Glutamatergic neuron (in vitro differentiated cells): ENCODE data around the gene HBA1. TPM values are rescaled to one million over a fixed set of nuclear protein-coding genes. Genes with fewer than 3 reads are reported as not detected.
A peak's percentile ranks its signal among the peaks of the same experiment; 100 is the strongest.
"Not testable (repeated sequence)": the region's sequence is repeated elsewhere in the genome, so short reads cannot be mapped to it uniquely, and the experiment has no call there.

Experiments
- DNase-seq: peaks from one replicate; pipeline ENCODE4 v3.0.0; 2022
- H3K27ac Mint-ChIP-seq: one replicate; pipeline ENCODE4 v1.8.0; 2020; ENCODE audit warnings: mild to moderate bottlenecking, mixed read lengths, inconsistent platforms; ENCODE audit not compliant: unreplicated experiment
- H3K27me3 Mint-ChIP-seq: one replicate; pipeline ENCODE4 v1.8.0; 2020; ENCODE audit warnings: mild to moderate bottlenecking, moderate library complexity, mixed read lengths, inconsistent platforms; ENCODE audit not compliant: unreplicated experiment
- H3K36me3 Mint-ChIP-seq: one replicate; pipeline ENCODE4 v1.8.0; 2020; ENCODE audit warnings: mild to moderate bottlenecking, mixed read lengths, inconsistent platforms; ENCODE audit not compliant: unreplicated experiment
- H3K4me1 Mint-ChIP-seq: one replicate; pipeline ENCODE4 v1.8.0; 2020; ENCODE audit warnings: mild to moderate bottlenecking, low read depth, mixed read lengths, inconsistent platforms; ENCODE audit not compliant: unreplicated experiment
- H3K4me3 Mint-ChIP-seq: one replicate; pipeline ENCODE4 v1.8.0; 2020; ENCODE audit warnings: mild to moderate bottlenecking, mixed read lengths, inconsistent platforms; ENCODE audit not compliant: unreplicated experiment
- H3K9me3 Mint-ChIP-seq: one replicate; pipeline ENCODE4 v1.8.0; 2020; ENCODE audit warnings: mild to moderate bottlenecking, moderate library complexity, mixed read lengths, inconsistent platforms; ENCODE audit not compliant: unreplicated experiment
- CTCF ChIP-seq: fragments of 200-600 bp; sonication (generic); IDR thresholded peaks from one replicate; pipeline ENCODE4 v1.5.0; 2021; ENCODE audit not compliant: partially characterized antibody, unreplicated experiment
- long read RNA-seq: library from polyadenylated mRNA; unstranded; transcript quantifications from one replicate; pipeline ENCODE4 v2.0.0, GENCODE V29; 2020; ENCODE audit not compliant: unreplicated experiment
- total RNA-seq: library from RNA; stranded (reverse); fragmentation: NEBNext Ultra II Directional; extraction: Animal tissue kit (Norgen Biotek cat#: 25700); gene quantifications from one replicate; pipeline ENCODE4 v1.2.1, GENCODE V29; 2021; ENCODE audit not compliant: unreplicated experiment

The HBA1 gene
- 1.5 TPM for total RNA-seq
- long read RNA-seq: 0 reads

GRCh38 chr16:176477-177382, at the start of gene HBA1:
HBA1 (plus strand) TSS chr16:176680; CDS start chr16:176717, 37 bp downstream.
- H3K27ac Mint-ChIP-seq, DNase-seq, H3K4me1 Mint-ChIP-seq, H3K36me3 Mint-ChIP-seq: not testable (repeated sequence)
- peak within 1 kb of the TSS; percentile 71 for H3K4me3 Mint-ChIP-seq
- H3K27me3 Mint-ChIP-seq: peaks cover 29% of the 10 kb centered on the region
- peaks cover 14% of the 10 kb centered on the region for H3K9me3 Mint-ChIP-seq

GRCh38 chr16:129075-129474, 47.4 kb upstream of the HBA1 start:
- Mint-ChIP-seq H3K9me3 (no peaks in the 10 kb centered on the region), H3K27ac (no peak overlapping the region), H3K27me3 (no peaks in the 10 kb centered on the region), H3K4me3 (no peak overlapping the region), H3K36me3 (no peaks in the 10 kb centered on the region), H3K4me1 (no peaks in the 10 kb centered on the region)
- DNase-seq: no peak
- TF ChIP-seq CTCF: no peak

GRCh38 chr16:130533-131173, 45.8 kb upstream of the HBA1 start:
- Mint-ChIP-seq H3K4me3 (no peak overlapping the region), H3K27me3 (no peaks in the 10 kb centered on the region), H3K36me3 (no peaks in the 10 kb centered on the region), H3K9me3 (no peaks in the 10 kb centered on the region), H3K27ac (no peak overlapping the region), H3K4me1 (no peaks in the 10 kb centered on the region)
- DNase-seq: no peak
- TF ChIP-seq CTCF: no peak

- no peaks in the 10 kb centered on the region for H3K27me3 Mint-ChIP-seq
- no peak overlapping the region for H3K4me3 Mint-ChIP-seq
- H3K36me3 Mint-ChIP-seq: no peaks in the 10 kb centered on the region
- H3K9me3 Mint-ChIP-seq: no peaks in the 10 kb centered on the region
- no peaks in the 10 kb centered on the region for H3K4me1 Mint-ChIP-seq
- H3K27ac Mint-ChIP-seq: no peak overlapping the region
- DNase-seq: no peak
- TF ChIP-seq CTCF: no peak
Measured at GRCh38 chr16:132120-132519, 44.4 kb upstream of the HBA1 start.

GRCh38 chr16:133716-134115, 42.8 kb upstream of the HBA1 start:
- no peak for TF ChIP-seq CTCF
- Mint-ChIP-seq H3K27ac (no peak overlapping the region), H3K4me1 (no peaks in the 10 kb centered on the region), H3K4me3 (no peak overlapping the region), H3K9me3 (peaks cover 1% of the 10 kb centered on the region), H3K36me3 (no peaks in the 10 kb centered on the region), H3K27me3 (peaks cover 2% of the 10 kb centered on the region)
- no peak for DNase-seq
